ENCODE data around the gene WDR77.

- no peak for TF ChIP-seq CTCF (IDR thresholded peaks at IDR 0.05)
- no peak for TF ChIP-seq POLR2AphosphoS5 (IDR thresholded peaks at IDR 0.05)
Measured at GRCh38 chr1:111452581-111452980, 3.5 kb upstream of the WDR77 start.

All from gastroesophageal sphincter (tissue), 3 donors.